PFSK-1 (cell line): ENCODE measurements around the gene SEC14L3.

Source experiments
- POLR2AphosphoS5 ChIP-seq: IDR thresholded peaks from 2 replicates; pipeline ENCODE4 v1.6.1; 2012; ENCODE audit warnings: low read depth, mild to moderate bottlenecking, control low read depth, low read length, moderate library complexity
- SIN3A ChIP-seq: IDR thresholded peaks from 2 replicates; pipeline ENCODE4 v1.6.1; 2012; ENCODE audit warnings: mild to moderate bottlenecking, low read length, moderate library complexity, borderline replicate concordance; ENCODE audit not compliant: insufficient read depth

DNA sequence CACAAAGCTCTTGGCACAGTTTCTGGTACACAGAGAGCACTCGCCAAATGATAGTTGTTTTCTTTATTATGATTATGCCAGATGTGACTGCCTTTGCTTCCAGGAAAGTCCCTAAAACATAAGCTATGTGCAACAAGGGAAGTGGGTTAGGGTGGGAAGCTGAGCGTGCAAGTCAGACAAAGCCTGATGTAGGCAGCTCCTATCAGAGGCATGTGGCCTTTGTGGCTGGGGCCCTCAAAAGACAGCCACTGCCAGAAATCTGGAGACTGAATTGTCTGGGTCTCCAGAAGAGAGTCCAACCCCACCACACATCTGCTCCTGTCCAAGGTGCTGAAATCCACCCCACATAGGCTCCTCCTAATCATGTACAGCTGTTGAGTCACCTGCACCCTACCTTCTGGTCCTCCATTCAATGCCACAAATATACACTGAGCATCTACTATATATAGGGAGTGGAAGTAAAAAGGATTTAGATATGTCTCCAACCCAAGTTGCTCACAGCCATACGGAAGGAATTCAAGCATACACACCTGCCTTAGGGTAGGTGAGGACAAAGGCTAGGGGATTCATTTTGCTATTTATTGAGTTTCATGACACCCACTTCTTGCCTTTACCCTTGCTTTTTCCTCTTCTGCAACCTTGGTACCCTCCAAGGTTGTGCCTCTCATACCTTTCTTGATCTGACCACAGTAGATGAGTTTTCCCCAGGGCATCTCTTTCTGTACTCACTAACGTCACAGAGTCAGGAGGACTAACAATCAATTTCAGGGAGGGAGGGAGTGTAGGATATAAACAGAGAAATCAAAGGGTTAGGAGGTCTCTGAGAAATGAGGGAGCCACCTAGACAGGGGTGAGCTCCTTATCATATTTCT is 12.4 kb downstream of the SEC14L3 start:
- TF ChIP-seq SIN3A (no peak), POLR2AphosphoS5 (no peak)
